Progenitor cell of endocrine pancreas (in vitro differentiated cells): ENCODE measurements around the gene FKBP1C. TPM values are rescaled to one million over a fixed set of nuclear protein-coding genes. Genes with fewer than 3 reads are reported as not detected.

Experiments used
- DNase-seq: peaks from one replicate; pipeline ENCODE4 v3.0.0; 2021; ENCODE audit warnings: low spot score; ENCODE audit not compliant: unreplicated experiment
- H3K27ac Mint-ChIP-seq: 2 replicates; pipeline ENCODE4 v1.8.0; 2021; ENCODE audit warnings: mild to moderate bottlenecking, moderate library complexity, mixed read lengths
- H3K27me3 Mint-ChIP-seq: 2 replicates; pipeline ENCODE4 v1.8.0; 2021; ENCODE audit warnings: mixed read lengths
- H3K36me3 Mint-ChIP-seq: 2 replicates; pipeline ENCODE4 v1.8.0; 2022; ENCODE audit warnings: mixed read lengths; ENCODE audit not compliant: insufficient read depth
- H3K4me1 Mint-ChIP-seq: 2 replicates; pipeline ENCODE4 v1.8.0; 2021; ENCODE audit warnings: low read depth, mixed read lengths
- H3K4me3 Mint-ChIP-seq: 2 replicates; pipeline ENCODE4 v1.8.0; 2021; ENCODE audit warnings: low read depth, mild to moderate bottlenecking, moderate library complexity, mixed read lengths
- H3K9me3 Mint-ChIP-seq: 2 replicates; pipeline ENCODE4 v1.8.0; 2021; ENCODE audit warnings: low read depth, mixed read lengths
- total RNA-seq: library from RNA; stranded (reverse); gene quantifications from 2 replicates; pipeline ENCODE4 v1.2.1, GENCODE V29; 2021
- TF ChIP-seq, protein P1 (sequence below): fragments of 200-600 bp; sonication (generic); IDR thresholded peaks from one replicate; pipeline ENCODE4 v1.5.0; 2021; ENCODE audit warnings: antibody characterized with exemption, mild to moderate bottlenecking; ENCODE audit not compliant: unreplicated experiment

Gene FKBP1C
- total RNA-seq, 1 donor from 2014 or later: 0.89 TPM

DNA sequence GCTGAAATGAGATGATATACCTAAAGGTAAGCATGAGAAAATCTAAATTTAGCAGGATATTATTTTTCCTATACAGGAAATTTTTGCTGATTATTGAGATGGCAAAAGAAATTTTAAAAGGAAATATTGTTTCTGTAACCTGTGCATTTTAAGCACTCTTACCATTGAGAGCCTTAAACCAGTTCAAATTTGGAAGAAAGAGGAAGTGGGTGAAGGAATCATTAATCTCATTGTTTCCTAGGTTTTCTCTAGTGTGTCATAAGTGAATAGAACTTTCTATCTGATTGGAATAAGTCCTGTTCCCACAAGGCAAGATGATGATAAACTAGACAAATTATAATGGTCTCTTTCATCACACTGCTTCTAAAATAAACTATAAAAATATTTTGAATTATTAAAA is 22.4 kb upstream of the FKBP1C start:
- H3K36me3 Mint-ChIP-seq: no peaks in the 10 kb centered on the region
- no peaks in the 10 kb centered on the region for H3K27me3 Mint-ChIP-seq
- no peak overlapping the region for H3K4me3 Mint-ChIP-seq
- no peaks in the 10 kb centered on the region for H3K9me3 Mint-ChIP-seq
- H3K4me1 Mint-ChIP-seq: no peaks in the 10 kb centered on the region
- no peak overlapping the region for H3K27ac Mint-ChIP-seq
- DNase-seq: no peak
- TF ChIP-seq, protein P1, sequence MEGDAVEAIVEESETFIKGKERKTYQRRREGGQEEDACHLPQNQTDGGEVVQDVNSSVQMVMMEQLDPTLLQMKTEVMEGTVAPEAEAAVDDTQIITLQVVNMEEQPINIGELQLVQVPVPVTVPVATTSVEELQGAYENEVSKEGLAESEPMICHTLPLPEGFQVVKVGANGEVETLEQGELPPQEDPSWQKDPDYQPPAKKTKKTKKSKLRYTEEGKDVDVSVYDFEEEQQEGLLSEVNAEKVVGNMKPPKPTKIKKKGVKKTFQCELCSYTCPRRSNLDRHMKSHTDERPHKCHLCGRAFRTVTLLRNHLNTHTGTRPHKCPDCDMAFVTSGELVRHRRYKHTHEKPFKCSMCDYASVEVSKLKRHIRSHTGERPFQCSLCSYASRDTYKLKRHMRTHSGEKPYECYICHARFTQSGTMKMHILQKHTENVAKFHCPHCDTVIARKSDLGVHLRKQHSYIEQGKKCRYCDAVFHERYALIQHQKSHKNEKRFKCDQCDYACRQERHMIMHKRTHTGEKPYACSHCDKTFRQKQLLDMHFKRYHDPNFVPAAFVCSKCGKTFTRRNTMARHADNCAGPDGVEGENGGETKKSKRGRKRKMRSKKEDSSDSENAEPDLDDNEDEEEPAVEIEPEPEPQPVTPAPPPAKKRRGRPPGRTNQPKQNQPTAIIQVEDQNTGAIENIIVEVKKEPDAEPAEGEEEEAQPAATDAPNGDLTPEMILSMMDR: no peak

- TF ChIP-seq, protein P1: no peak
- H3K27me3 Mint-ChIP-seq: no peaks in the 10 kb centered on the region
- no peak for DNase-seq
- H3K9me3 Mint-ChIP-seq: peaks cover 3% of the 10 kb centered on the region
- H3K36me3 Mint-ChIP-seq: no peaks in the 10 kb centered on the region
- no peaks in the 10 kb centered on the region for H3K4me1 Mint-ChIP-seq
- H3K4me3 Mint-ChIP-seq: no peak overlapping the region
- H3K27ac Mint-ChIP-seq: no peak overlapping the region
These were observed 17.9 kb upstream of the FKBP1C start for GRCh38 chr6:63193324-63193723.

GRCh38 chr6:63197741-63198140 is 13.5 kb upstream of the FKBP1C start:
- H3K4me3 Mint-ChIP-seq: no peak overlapping the region
- DNase-seq: no peak
- H3K36me3 Mint-ChIP-seq: no peaks in the 10 kb centered on the region
- H3K27me3 Mint-ChIP-seq: no peaks in the 10 kb centered on the region
- no peaks in the 10 kb centered on the region for H3K4me1 Mint-ChIP-seq
- peaks cover 8% of the 10 kb centered on the region for H3K9me3 Mint-ChIP-seq
- no peak overlapping the region for H3K27ac Mint-ChIP-seq
- TF ChIP-seq, protein P1: no peak

GRCh38 chr6:63213325-63213724 is 2.1 kb downstream of the FKBP1C start:
- TF ChIP-seq, protein P1: no peak
- Mint-ChIP-seq H3K27me3 (no peaks in the 10 kb centered on the region), H3K36me3 (peaks cover 6% of the 10 kb centered on the region), H3K4me3 (no peak overlapping the region), H3K27ac (no peak overlapping the region), H3K9me3 (peaks cover 21% of the 10 kb centered on the region), H3K4me1 (no peaks in the 10 kb centered on the region)
- no peak for DNase-seq

DNA sequence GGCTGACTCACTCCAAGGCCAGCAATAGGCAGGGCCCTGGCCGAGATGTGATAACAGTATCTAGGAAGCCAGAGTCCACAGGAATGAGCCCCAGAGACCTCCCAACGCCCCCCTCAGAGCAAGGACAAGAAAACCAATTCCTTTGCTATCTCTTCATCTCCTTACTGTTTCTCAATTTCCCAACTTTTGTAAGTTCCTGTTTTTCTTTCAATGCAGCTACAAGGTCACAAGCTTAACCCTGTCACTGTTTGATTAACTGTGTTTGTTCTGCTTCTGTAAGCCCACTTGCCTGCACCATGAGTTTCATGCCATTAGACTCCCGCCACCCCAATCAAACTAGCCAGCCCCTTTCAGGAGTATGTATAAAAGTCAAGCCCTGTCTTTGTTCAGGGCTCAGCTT is 3.5 kb downstream of the FKBP1C start:
- no peaks in the 10 kb centered on the region for H3K27me3 Mint-ChIP-seq
- no peaks in the 10 kb centered on the region for H3K4me1 Mint-ChIP-seq
- TF ChIP-seq, protein P1: no peak
- H3K4me3 Mint-ChIP-seq: no peak overlapping the region
- no peak for DNase-seq
- H3K9me3 Mint-ChIP-seq: peaks cover 21% of the 10 kb centered on the region
- no peak overlapping the region for H3K27ac Mint-ChIP-seq
- peaks cover 6% of the 10 kb centered on the region for H3K36me3 Mint-ChIP-seq
